Lower leg skin (tissue), 3 donors: Measurements from ENCODE around the gene DPP10.

Experiments used
- POLR2A ChIP-seq, 2 donors: fragments of 450-650 bp; IDR thresholded peaks; one replicate each; pipeline ENCODE4 v1.6.1; 2016 to 2017; ENCODE audit warnings: antibody characterized with exemption in 2 of 2, mild to moderate bottlenecking in 1 of 2, moderate library complexity in 1 of 2
- TF ChIP-seq, protein P1 (sequence below), 3 donors: fragments of 450-650 bp; IDR thresholded peaks; one replicate each; pipeline ENCODE4 v1.5.1; 2016; ENCODE audit warnings: antibody characterized with exemption in 3 of 3, mild to moderate bottlenecking in 3 of 3, moderate library complexity in 2 of 3

DNA sequence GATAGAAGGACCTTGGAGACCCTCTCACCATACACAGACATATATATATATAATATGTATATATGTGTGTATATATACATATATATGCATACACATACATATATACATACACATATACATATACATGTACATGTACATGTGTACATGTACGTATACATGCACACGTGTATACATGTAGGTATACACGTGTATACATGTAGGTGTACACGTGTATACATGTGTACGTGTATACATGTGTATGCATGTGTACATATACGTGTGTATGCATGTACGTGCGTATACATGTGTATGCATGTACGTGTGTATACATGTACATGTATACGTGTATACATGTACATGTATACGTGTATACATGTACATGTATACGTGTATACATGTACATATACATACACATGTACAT, 54.5 kb downstream of the DPP10 start:
- TF ChIP-seq, protein P1, sequence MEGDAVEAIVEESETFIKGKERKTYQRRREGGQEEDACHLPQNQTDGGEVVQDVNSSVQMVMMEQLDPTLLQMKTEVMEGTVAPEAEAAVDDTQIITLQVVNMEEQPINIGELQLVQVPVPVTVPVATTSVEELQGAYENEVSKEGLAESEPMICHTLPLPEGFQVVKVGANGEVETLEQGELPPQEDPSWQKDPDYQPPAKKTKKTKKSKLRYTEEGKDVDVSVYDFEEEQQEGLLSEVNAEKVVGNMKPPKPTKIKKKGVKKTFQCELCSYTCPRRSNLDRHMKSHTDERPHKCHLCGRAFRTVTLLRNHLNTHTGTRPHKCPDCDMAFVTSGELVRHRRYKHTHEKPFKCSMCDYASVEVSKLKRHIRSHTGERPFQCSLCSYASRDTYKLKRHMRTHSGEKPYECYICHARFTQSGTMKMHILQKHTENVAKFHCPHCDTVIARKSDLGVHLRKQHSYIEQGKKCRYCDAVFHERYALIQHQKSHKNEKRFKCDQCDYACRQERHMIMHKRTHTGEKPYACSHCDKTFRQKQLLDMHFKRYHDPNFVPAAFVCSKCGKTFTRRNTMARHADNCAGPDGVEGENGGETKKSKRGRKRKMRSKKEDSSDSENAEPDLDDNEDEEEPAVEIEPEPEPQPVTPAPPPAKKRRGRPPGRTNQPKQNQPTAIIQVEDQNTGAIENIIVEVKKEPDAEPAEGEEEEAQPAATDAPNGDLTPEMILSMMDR (IDR thresholded peaks at IDR 0.05) = no peak
- TF ChIP-seq POLR2A (IDR thresholded peaks at IDR 0.05) = no peak
